GM12874 (cell line): Measurements from ENCODE around the gene AGBL1.

Experiments
- TF ChIP-seq, protein P1 (sequence below): IDR thresholded peaks from 2 replicates; pipeline ENCODE4 v1.5.1; 2011; ENCODE audit warnings: low read depth, mild to moderate bottlenecking, control low read depth, low read length, moderate library complexity; ENCODE audit not compliant: insufficient read depth

Gene AGBL1

GRCh38 chr15:86044981-86045380 is 34.7 kb upstream of the AGBL1 start:
- TF ChIP-seq, protein P1, sequence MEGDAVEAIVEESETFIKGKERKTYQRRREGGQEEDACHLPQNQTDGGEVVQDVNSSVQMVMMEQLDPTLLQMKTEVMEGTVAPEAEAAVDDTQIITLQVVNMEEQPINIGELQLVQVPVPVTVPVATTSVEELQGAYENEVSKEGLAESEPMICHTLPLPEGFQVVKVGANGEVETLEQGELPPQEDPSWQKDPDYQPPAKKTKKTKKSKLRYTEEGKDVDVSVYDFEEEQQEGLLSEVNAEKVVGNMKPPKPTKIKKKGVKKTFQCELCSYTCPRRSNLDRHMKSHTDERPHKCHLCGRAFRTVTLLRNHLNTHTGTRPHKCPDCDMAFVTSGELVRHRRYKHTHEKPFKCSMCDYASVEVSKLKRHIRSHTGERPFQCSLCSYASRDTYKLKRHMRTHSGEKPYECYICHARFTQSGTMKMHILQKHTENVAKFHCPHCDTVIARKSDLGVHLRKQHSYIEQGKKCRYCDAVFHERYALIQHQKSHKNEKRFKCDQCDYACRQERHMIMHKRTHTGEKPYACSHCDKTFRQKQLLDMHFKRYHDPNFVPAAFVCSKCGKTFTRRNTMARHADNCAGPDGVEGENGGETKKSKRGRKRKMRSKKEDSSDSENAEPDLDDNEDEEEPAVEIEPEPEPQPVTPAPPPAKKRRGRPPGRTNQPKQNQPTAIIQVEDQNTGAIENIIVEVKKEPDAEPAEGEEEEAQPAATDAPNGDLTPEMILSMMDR, result no peak

- TF ChIP-seq, protein P1, result no peak
These were observed 25.3 kb upstream of the AGBL1 start for GRCh38 chr15:86054338-86054737.

GRCh38 chr15:86055688-86056087 is 24.0 kb upstream of the AGBL1 start:
- TF ChIP-seq, protein P1, result no peak

DNA sequence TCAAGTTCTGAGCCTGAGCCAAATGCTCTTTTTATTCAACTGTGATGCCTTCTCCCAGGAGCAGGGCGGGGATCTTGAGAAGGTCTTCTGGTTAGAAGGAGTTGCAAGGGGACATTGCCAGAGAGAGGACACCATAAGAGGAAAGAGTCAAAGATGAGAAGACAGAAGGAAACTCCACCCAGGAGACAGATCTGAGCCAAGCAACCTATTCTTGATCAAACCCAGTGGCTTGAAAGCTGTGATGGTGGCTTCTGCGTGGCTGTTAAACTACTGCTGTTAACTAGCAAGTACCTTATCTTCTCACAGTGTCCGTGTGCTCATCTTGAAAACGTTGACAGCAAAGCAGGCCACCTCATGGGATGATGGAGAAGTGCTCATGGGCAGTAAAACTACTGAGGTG is 19.8 kb upstream of the AGBL1 start:
- TF ChIP-seq, protein P1, result no peak

DNA sequence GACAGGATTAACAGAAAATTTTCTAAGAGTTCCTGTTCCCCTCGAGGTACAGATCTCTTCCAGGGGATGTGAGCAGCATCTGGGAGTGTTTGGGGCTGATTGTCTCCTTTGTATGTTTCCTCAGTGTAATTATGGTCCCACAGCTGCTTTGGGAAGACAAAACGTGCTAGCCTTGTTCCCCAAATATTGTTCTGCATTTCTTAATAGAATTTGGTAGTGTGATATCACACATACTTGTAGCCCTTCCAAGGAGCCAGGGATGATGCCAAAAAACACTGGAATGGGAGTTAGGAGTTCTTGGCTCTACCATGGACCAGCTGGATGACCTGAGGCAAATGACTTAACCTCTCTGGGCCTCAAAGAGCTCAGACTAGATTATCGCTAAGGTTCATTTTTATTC is 19.0 kb upstream of the AGBL1 start:
- TF ChIP-seq, protein P1, result no peak

GRCh38 chr15:86061581-86061980 is 18.1 kb upstream of the AGBL1 start:
- TF ChIP-seq, protein P1, result no peak

DNA sequence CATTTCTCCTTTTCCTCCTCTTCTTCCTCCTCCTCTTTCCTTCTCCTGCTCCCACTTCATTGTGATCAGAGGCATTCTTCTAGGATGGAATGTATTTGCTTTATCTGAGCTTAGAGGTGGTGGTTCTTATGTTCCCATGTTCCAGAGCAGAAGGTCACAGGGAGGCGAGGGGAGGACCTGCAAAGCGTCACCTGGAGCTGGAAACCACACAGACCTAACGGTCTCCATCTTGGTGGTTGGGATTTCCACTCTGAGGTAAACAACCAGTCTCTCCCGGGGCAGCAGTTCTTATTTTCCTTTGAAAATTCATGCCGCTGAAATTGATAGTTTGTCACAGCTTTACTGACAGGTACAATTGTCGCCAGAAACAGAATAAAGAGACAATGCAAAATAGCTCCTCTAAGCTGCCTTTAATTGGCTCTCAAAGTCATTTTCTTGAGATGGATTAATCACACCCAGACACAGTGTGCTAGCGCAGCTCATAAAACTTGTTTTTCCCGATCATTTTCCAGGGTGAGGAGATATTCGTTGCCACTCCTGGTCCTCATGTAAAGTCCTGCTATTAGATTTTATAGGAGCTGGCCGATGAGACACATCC is 16.9 kb upstream of the AGBL1 start:
- TF ChIP-seq, protein P1, result no peak
